GM10266 (cell line): ENCODE results near the gene NUDCD3.

ENCODE experiments used
- DNase-seq: peaks from one replicate; pipeline ENCODE4 v3.0.0; 2012; ENCODE audit errors: extremely low spot score
- CTCF ChIP-seq: IDR thresholded peaks from 2 replicates; pipeline ENCODE4 v1.5.1; 2012; ENCODE audit warnings: mild to moderate bottlenecking, low read depth; ENCODE audit not compliant: control insufficient read depth, insufficient read depth; ENCODE audit errors: missing control alignments

Gene NUDCD3

GRCh38 chr7:44490351-44491200 lies at the start of gene NUDCD3:
Gene NUDCD3 (minus strand): TSS chr7:44490658. CDS start chr7:44490600, 58 bp downstream.
- TF ChIP-seq CTCF: peak; percentile 27
- DNase-seq: peak; percentile 87

- DNase-seq: no peak
- TF ChIP-seq CTCF: no peak
Observed at GRCh38 chr7:44539669-44540506, 49.4 kb upstream of the NUDCD3 start.

- TF ChIP-seq CTCF: no peak
- no peak for DNase-seq
Observed at GRCh38 chr7:44538798-44539668, 48.6 kb upstream of the NUDCD3 start.

- TF ChIP-seq CTCF: no peak
- DNase-seq: no peak
Observed at GRCh38 chr7:44538093-44538797, 47.8 kb upstream of the NUDCD3 start.

- no peak for TF ChIP-seq CTCF
- DNase-seq: no peak
Observed at GRCh38 chr7:44537442-44537841, 47.0 kb upstream of the NUDCD3 start.

GRCh38 chr7:44536090-44536489 lies 45.6 kb upstream of the NUDCD3 start:
- no peak for DNase-seq
- no peak for TF ChIP-seq CTCF
